NCI-H2196 (cell line): ENCODE measurements around the gene SCN8A.
"Not testable (repeated sequence)": the region's sequence is repeated elsewhere in the genome, so short reads cannot be mapped to it uniquely, and the experiment has no call there.

Experiments used
- DNase-seq: peaks from one replicate; lab custom pipeline; 2025; ENCODE audit not compliant: unreplicated experiment; lab: John Stamatoyannopoulos, UW

The SCN8A gene

GRCh38 chr12:51622564-51622963, 31.5 kb downstream of the SCN8A start:
- DNase-seq = no peak

GRCh38 chr12:51625370-51625769, 34.3 kb downstream of the SCN8A start:
- no peak for DNase-seq

- DNase-seq = no peak
These were observed 35.1 kb downstream of the SCN8A start for GRCh38 chr12:51626115-51626514.

- no peak for DNase-seq
These were observed 35.6 kb downstream of the SCN8A start for GRCh38 chr12:51626629-51627028.

GRCh38 chr12:51630256-51630880, 39.3 kb downstream of the SCN8A start:
- DNase-seq = no peak

- DNase-seq = no peak
These were observed 40.0 kb downstream of the SCN8A start for GRCh38 chr12:51630986-51631385.

GRCh38 chr12:51631591-51631990, 40.6 kb downstream of the SCN8A start:
- DNase-seq = no peak

- no peak for DNase-seq
These were observed 41.6 kb downstream of the SCN8A start for GRCh38 chr12:51632623-51633022.

GRCh38 chr12:51635346-51635745, 44.3 kb downstream of the SCN8A start:
- no peak for DNase-seq

- DNase-seq = no peak
These were observed 45.5 kb downstream of the SCN8A start for GRCh38 chr12:51636581-51636980.

- DNase-seq = no peak
These were observed 46.0 kb downstream of the SCN8A start for GRCh38 chr12:51636986-51637385.

GRCh38 chr12:51639361-51639760, 48.3 kb downstream of the SCN8A start:
- no peak for DNase-seq

GRCh38 chr12:51642286-51642685, 51.3 kb downstream of the SCN8A start:
- no peak for DNase-seq

GRCh38 chr12:51643951-51644350, 52.9 kb downstream of the SCN8A start:
- DNase-seq = no peak

GRCh38 chr12:51644691-51645090, 53.7 kb downstream of the SCN8A start:
- DNase-seq = not testable (repeated sequence)

- no peak for DNase-seq
These were observed 54.9 kb downstream of the SCN8A start for GRCh38 chr12:51645961-51646360.

GRCh38 chr12:51647647-51648046, 56.6 kb downstream of the SCN8A start:
- DNase-seq = no peak

- DNase-seq = no peak
These were observed 62.4 kb downstream of the SCN8A start for GRCh38 chr12:51653431-51653830.

GRCh38 chr12:51661199-51661598, 70.2 kb downstream of the SCN8A start:
- DNase-seq = no peak

- DNase-seq = no peak
These were observed 70.8 kb downstream of the SCN8A start for GRCh38 chr12:51661836-51662235.

- DNase-seq = no peak
These were observed 71.7 kb downstream of the SCN8A start for GRCh38 chr12:51662728-51663154.

- DNase-seq = no peak
These were observed 72.4 kb downstream of the SCN8A start for GRCh38 chr12:51663390-51663789.

GRCh38 chr12:51666696-51667095, 75.7 kb downstream of the SCN8A start:
- no peak for DNase-seq
